ENCODE measurements around the gene MMP17. TPM values are rescaled to one million over a fixed set of nuclear protein-coding genes. Genes with fewer than 3 reads are reported as not detected.

The MMP17 gene
- total and polyA plus RNA-seq, 2 experiments from 2014 or later: 0.40 to 0.42 TPM

GRCh38 chr12:131842169-131842568, 14.0 kb downstream of the MMP17 start:
- Histone ChIP-seq H3K27ac (no peak overlapping the region), H4K20me1 (ENCODE audit: insufficient read depth, poor library complexity, severe bottlenecking) (no peaks in the 10 kb centered on the region), H3K36me3 (replicated peaks; ENCODE audit: insufficient read depth, low read depth) (no peaks in the 10 kb centered on the region), H3K79me2 (no peaks in the 10 kb centered on the region), H3K27me3 (no peaks in the 10 kb centered on the region), H3K9me3 (ENCODE audit: low read depth) (no peaks in the 10 kb centered on the region), H2AFZ (no peak overlapping the region), H3K4me3 (no peak overlapping the region), H3K9me2 (replicated peaks; ENCODE audit: insufficient read depth) (no peaks in the 10 kb centered on the region), H3K4me1 (ENCODE audit: insufficient read depth) (no peaks in the 10 kb centered on the region), H3K4me2 (no peak overlapping the region)
- DNase-seq (ENCODE audit: low spot score): no peak
- 96% methylated on average over 15 of the region's 15 CpGs for WGBS (ENCODE audit: low lambda C conversion rate, missing lambda C conversion rate)
- TF ChIP-seq CTCF (IDR thresholded peaks at IDR 0.05; ENCODE audit: poor library complexity): no peak
- no peak for TF ChIP-seq EZH2 (IDR thresholded peaks at IDR 0.05; ENCODE audit: borderline replicate concordance)
- no peak for TF ChIP-seq EZH2phosphoT487 (IDR thresholded peaks at IDR 0.05; ENCODE audit: low read depth, severe bottlenecking, unreplicated experiment)

- Histone ChIP-seq H3K9me2 (replicated peaks; ENCODE audit: insufficient read depth) (no peaks in the 10 kb centered on the region), H3K79me2 (no peaks in the 10 kb centered on the region), H3K4me2 (no peak overlapping the region), H3K27ac (no peak overlapping the region), H3K27me3 (no peaks in the 10 kb centered on the region), H2AFZ (no peak overlapping the region), H3K4me3 (no peak overlapping the region), H4K20me1 (ENCODE audit: insufficient read depth, poor library complexity, severe bottlenecking) (no peaks in the 10 kb centered on the region), H3K36me3 (replicated peaks; ENCODE audit: insufficient read depth, low read depth) (no peaks in the 10 kb centered on the region), H3K4me1 (ENCODE audit: insufficient read depth) (no peaks in the 10 kb centered on the region), H3K9me3 (ENCODE audit: low read depth) (no peaks in the 10 kb centered on the region)
- no peak for TF ChIP-seq EZH2phosphoT487 (IDR thresholded peaks at IDR 0.05; ENCODE audit: low read depth, severe bottlenecking, unreplicated experiment)
- no peak for TF ChIP-seq CTCF (IDR thresholded peaks at IDR 0.05; ENCODE audit: poor library complexity)
- TF ChIP-seq EZH2 (IDR thresholded peaks at IDR 0.05; ENCODE audit: borderline replicate concordance): no peak
- WGBS (ENCODE audit: low lambda C conversion rate, missing lambda C conversion rate): 94% methylated on average over 16 of the region's 16 CpGs
- DNase-seq (ENCODE audit: low spot score): no peak
Observed at GRCh38 chr12:131843527-131843926, 15.3 kb downstream of the MMP17 start.

GRCh38 chr12:131844140-131844539, 15.9 kb downstream of the MMP17 start:
- Histone ChIP-seq H3K27me3 (no peaks in the 10 kb centered on the region), H3K9me2 (replicated peaks; ENCODE audit: insufficient read depth) (no peaks in the 10 kb centered on the region), H3K79me2 (no peaks in the 10 kb centered on the region), H3K4me1 (ENCODE audit: insufficient read depth) (no peaks in the 10 kb centered on the region), H3K4me2 (no peak overlapping the region), H4K20me1 (ENCODE audit: insufficient read depth, poor library complexity, severe bottlenecking) (no peaks in the 10 kb centered on the region), H3K36me3 (replicated peaks; ENCODE audit: insufficient read depth, low read depth) (no peaks in the 10 kb centered on the region), H3K27ac (no peak overlapping the region), H2AFZ (no peak overlapping the region), H3K4me3 (no peak overlapping the region), H3K9me3 (ENCODE audit: low read depth) (no peaks in the 10 kb centered on the region)
- TF ChIP-seq EZH2 (IDR thresholded peaks at IDR 0.05; ENCODE audit: borderline replicate concordance): no peak
- TF ChIP-seq CTCF (IDR thresholded peaks at IDR 0.05; ENCODE audit: poor library complexity): no peak
- no peak for TF ChIP-seq EZH2phosphoT487 (IDR thresholded peaks at IDR 0.05; ENCODE audit: low read depth, severe bottlenecking, unreplicated experiment)
- WGBS (ENCODE audit: low lambda C conversion rate, missing lambda C conversion rate): 94% methylated on average over 11 of the region's 11 CpGs
- DNase-seq (ENCODE audit: low spot score): no peak

DNA sequence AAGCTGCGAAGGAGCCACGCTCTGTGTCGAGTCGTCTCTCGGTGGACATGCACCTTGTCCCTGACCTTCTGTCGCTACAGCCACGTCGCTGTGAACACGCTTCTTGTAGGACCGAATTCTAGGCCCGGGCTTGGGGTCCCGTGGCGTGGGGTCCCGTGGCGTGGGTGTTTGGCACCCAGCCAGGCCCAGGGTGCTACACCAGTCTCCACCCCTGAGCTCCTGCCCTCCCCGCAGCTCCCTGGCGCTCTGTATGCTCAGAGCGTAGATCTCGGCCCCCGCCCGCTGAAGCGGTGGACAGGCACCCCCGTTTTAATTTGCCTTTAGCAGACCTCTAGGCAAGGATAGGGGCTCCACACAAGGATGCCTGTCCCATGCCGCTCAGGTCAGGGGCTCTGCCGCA, 16.5 kb downstream of the MMP17 start:
- Histone ChIP-seq H3K4me3 (no peak overlapping the region), H3K27me3 (no peaks in the 10 kb centered on the region)
- TF ChIP-seq EZH2 (IDR thresholded peaks at IDR 0.05; ENCODE audit: borderline replicate concordance) (no peak), EZH2phosphoT487 (IDR thresholded peaks at IDR 0.05; ENCODE audit: low read depth, severe bottlenecking, unreplicated experiment) (no peak), CTCF (IDR thresholded peaks at IDR 0.05; ENCODE audit: poor library complexity) (no peak)

More for the DNA sequence above, 16.5 kb downstream of the MMP17 start:
- no peak for DNase-seq (ENCODE audit: low spot score)
- no peaks in the 10 kb centered on the region for H3K9me3 ChIP-seq (ENCODE audit: low read depth)
- no peak overlapping the region for H3K4me2 ChIP-seq
- H2AFZ ChIP-seq: no peak overlapping the region
- no peaks in the 10 kb centered on the region for H3K36me3 ChIP-seq (replicated peaks; ENCODE audit: insufficient read depth, low read depth)
- H3K27ac ChIP-seq: no peak overlapping the region
- no peaks in the 10 kb centered on the region for H3K79me2 ChIP-seq
- WGBS (ENCODE audit: low lambda C conversion rate, missing lambda C conversion rate): 95% methylated on average over 25 of the region's 25 CpGs
- H3K9me2 ChIP-seq (replicated peaks; ENCODE audit: insufficient read depth): no peaks in the 10 kb centered on the region
- no peaks in the 10 kb centered on the region for H4K20me1 ChIP-seq (ENCODE audit: insufficient read depth, poor library complexity, severe bottlenecking)
- H3K4me1 ChIP-seq (ENCODE audit: insufficient read depth): no peaks in the 10 kb centered on the region
